IPS DF 19.7 (cell line): Measurements from ENCODE around the gene KRT13.

Experiments
- DNase-seq: peaks from one replicate; pipeline ENCODE4 v3.0.0-alpha.2; 2013; ENCODE audit warnings: low read depth, low spot score

The KRT13 gene

DNA sequence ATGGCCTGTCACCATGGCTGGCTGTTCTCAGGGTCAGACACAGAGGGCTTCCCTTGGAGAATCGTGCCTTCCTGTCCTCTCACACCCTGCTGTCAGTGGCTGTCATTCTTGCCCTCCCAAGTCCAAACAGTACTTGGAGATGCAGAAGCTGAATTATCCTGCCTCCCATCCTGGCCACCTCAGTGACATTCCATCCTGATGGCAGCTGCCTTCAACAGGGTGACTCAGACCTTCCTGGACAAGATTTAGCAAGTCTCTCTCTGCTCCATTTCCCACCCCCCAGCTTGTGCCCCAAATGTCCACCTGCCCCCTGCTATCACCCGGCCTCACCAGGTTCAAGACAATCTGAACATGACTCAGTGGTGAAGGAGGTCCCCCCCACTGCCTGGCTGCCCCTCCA is 10.9 kb downstream of the KRT13 start:
- DNase-seq, result no peak

- no peak for DNase-seq
Observed at GRCh38 chr17:41492771-41493170, 12.6 kb downstream of the KRT13 start.

GRCh38 chr17:41492351-41492750 is 13.1 kb downstream of the KRT13 start:
- DNase-seq, result no peak

DNA sequence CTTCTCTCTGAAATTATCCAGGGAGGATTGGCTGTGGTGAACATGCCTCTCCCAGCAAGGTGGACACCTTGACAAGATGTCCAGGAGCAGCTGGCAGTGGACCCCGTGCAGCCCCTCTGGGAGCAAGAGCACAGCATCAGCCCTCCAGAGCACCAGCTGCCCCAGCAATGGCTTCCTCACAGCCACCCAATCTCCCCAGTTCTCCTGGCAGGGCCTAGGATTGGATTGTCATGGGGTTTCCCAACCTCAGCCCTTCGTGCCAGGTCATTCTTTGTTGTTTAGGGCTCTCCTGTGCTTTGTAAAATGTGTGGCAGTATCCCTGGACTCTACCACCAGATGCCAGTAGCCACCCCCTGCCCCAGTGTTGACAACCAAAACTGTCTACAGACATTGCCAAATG is 13.9 kb downstream of the KRT13 start:
- DNase-seq, result no peak

- DNase-seq, result no peak
Observed at GRCh38 chr17:41490000-41490990, 15.1 kb downstream of the KRT13 start.

GRCh38 chr17:41489531-41489930 is 15.9 kb downstream of the KRT13 start, which contains the start of gene KRT36:
Gene KRT36 (minus strand): TSS chr17:41489910. CDS start chr17:41489864, 46 bp downstream.
- DNase-seq, result no peak

DNA sequence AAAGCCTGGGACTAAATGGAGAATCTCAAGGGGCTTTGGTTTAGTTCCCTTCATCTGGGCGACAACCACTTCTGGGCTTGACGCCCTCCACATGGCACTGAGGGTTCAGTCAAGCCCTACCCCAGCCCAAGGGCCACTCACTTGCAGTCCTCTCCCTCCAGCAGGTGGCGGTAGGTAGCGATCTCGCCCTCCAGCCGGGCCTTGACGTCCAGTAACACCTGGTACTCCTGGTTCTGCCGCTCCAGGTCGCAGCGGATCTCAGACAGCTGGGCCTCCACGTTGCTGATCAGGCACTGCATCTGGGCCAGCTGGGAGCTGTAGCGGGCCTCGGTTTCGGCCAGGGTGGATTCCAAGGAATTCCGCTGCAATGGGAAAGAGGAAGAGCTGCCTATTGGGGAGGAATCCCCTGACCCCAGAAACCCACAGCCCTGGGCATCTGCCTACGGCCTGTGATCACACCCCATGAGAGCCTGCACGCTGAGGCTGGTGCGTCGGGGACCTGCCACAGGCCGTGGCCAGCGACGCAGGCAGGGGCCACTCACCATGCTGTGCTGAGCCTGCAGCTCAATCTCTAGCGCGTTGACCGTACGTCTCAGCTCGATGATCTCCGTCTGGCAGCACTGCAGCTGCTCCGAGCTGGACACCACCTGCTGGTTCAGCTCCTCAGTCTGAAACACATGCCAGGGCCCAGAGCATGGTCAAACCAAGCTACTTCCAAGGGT is 18.4 kb downstream of the KRT13 start:
- no peak for DNase-seq

- no peak for DNase-seq
Observed at GRCh38 chr17:41486316-41486715, 19.1 kb downstream of the KRT13 start.

DNA sequence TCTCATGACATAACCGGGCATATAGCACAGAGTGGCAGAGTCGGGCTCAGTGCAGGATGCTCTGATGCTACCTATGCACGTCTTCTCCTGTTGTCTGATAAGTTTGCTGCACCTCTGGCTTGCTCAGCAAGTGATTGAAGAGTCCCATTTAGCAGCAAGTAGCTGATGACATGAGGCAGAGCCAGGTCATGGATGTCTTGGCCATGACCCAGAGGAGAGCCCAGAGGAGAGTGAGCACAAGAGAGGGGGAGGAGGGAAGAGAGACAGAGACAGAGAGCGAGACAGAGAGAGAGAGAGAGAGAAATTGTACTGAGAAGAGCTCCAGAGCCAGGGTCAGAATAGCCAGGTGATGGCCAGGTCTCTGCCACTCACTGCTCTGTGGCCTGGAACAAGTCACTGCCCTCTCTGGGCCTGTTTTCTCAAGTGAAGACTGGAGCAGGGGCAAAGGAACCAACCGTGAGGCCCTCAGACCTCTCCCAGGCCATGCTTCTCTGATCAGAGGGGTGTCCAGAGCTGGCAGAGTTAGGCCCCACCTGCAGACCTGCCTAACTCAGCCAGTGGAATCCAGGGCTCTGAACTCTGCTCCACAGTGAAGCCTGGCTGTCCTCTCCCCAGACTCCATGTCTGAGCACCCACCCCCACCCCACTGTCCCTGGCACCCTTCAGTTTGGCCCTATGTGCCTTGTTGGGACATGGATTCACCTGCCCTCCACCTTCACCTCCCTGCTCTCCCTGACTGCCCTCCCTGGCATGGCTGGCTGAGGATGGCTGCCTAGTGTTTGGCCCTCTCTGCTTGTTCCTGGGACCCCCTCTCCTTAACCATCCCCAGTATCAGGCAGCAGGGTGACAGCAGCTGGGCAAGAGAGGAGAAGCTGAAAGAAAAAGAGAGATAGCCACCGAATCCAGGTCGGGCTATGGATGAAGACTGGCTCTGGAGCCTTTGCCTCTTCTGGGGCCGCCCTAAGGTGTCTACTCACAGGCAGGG is 20.2 kb downstream of the KRT13 start:
- no peak for DNase-seq

GRCh38 chr17:41483991-41484826 is 21.2 kb downstream of the KRT13 start:
- DNase-seq, result no peak

DNA sequence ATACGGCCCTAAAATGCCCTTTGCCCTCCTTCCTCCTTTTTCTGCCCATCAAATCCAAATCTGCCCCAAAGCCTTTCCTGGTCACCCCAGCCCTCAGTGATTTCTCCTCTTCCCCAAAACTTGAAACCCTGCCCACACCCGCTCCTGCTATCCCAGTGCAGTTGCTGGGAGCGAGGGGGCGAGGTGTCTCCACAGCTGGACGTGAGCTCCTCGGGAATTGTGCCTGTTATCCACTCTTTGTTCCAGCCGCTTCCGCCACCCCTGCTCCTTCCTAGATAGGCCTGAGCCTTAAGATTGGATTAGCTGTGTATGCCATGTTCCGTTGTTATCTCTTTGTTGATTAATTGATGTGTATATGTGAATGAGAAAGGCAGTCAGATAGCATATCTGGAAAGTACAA is 21.9 kb downstream of the KRT13 start:
- DNase-seq, result no peak

DNA sequence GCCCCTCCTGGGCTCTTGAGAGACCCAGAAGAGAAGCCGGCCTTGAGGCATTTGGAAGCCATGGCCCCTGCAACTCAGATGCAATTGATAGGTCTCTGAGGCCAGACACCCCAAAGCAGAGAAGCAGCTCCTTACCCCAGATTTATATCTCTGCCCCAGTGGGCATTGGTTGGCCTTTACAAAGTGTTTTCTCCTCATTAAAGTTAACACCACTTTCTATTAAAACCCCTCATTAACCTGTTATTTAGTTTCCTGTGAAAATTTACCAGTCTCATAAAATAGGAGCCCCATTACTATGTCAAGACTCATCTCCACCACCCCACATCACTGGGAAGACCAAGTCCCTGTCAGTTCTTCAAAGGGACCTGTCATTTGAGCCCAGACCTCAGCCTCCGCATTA is 24.4 kb downstream of the KRT13 start, which contains the start of gene KRT35:
Gene KRT35, minus strand, starts transcription at position 116 of the 400 bp plus-strand sequence. Its CDS starts 54 bp downstream, at position 62.
- no peak for DNase-seq

DNA sequence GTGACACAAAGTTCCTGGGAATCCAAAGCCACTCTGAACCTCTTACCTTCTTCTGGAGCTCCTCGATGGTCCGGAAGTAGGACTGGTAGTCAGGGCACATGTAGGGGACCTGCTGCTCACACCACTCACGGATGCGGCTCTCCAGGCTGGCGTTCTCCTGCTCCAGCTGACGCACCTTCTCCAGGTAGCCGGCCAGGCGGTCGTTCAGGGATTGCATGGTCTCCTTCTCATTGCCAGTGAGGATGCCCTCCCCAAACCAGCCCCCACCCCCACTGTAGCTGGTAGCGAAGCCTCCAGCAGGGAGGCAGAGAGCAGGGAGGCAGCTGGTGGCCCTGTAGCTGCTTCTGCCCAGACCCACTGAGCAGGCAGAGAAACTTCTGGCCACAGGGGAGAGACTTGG is 24.8 kb downstream of the KRT13 start:
- no peak for DNase-seq

GRCh38 chr17:41480136-41480535 is 25.3 kb downstream of the KRT13 start:
- no peak for DNase-seq

GRCh38 chr17:41478237-41478636 is 27.2 kb downstream of the KRT13 start:
- DNase-seq, result no peak

DNA sequence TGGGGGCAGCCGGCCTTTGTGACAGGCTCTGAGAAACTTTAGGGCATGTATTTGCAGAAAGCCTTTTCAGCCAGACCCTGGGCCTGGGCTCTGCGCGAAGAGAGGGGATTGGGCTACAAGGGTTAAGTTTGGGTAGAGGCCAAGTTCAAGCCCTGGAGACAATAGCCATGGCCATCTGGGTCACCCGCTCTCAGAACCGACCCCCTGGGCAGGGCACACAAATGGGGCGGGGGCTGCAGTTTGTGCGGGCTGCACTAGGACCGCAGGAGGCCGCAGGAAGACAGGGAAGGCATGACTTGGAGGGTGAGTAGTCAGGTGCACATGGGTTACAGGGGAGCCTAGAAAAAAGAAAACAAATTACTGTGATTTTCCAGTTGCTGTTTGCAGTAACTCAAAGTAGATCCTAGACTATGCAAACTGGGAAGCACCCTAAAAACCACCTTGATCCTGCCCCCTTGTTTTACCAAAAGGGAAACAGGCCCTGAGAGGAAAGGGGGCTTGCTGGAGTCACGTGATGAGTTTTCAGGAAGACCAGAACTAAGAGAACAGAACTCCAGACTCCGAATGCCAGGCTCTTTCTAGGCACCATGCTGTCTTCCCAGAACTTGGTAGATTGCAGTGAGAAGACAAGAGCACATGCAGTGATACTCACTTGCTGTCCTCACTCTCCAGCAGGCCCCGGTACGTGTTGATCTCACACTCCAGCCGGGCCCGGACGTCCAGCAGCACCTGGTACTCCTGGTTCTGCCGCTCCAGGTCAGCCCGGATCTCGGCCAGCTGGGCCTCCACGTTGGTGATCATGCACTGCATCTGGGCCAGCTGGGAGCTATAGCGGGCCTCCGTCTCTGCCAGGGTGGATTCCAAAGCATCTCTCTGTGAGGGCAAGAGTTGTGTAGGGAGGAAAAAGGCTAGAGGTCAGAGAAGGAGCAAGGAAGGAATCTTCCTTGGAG is 28.3 kb downstream of the KRT13 start:
- DNase-seq, result no peak

DNA sequence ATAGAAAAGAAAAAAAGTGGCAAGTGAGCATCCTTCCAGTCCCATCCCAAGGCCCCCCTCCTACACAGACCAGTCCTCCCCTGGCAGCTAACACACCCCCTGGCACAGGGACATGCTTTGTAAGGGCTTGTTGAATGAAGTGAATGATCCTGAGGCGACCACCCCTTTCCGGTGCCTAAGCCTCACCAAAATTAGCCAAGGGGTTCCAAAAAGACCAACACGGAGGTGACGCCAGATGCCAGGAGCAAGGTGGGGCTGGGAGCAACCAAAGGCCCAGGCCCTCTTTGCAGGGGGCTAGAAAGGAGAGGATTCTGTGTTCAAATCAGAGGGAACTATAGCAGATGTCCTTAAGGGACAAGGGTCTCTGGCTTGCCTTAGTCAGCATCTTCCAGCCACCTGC is 30.0 kb downstream of the KRT13 start:
- no peak for DNase-seq

GRCh38 chr17:41474863-41475262 is 30.5 kb downstream of the KRT13 start:
- DNase-seq, result no peak

GRCh38 chr17:41468346-41468745 is 37.1 kb downstream of the KRT13 start:
- DNase-seq, result no peak
